Measurements from ENCODE around the gene TLNRD1.

DNA sequence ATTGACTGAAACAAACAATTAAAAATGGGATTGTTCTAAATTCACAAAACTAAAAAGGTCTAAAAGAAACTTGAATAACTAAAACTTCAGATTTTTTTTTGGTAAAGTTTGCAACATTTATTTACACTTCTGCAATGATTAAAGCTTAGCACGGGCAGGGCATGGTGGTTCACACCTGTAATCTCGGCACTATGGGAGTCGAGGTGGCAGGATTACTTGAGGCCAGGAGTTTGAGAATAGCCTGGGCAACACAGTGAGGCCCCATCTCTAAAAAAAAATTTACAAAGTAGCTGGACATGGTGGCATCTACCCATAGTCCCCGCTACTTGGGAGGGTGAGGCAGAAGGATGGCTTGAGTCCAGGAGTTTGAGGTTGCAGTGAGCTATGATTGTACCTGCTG, 31.6 kb downstream of the TLNRD1 start:
- no peak for TF ChIP-seq POLR2A (IDR thresholded peaks at IDR 0.05)
- TF ChIP-seq, protein P1, sequence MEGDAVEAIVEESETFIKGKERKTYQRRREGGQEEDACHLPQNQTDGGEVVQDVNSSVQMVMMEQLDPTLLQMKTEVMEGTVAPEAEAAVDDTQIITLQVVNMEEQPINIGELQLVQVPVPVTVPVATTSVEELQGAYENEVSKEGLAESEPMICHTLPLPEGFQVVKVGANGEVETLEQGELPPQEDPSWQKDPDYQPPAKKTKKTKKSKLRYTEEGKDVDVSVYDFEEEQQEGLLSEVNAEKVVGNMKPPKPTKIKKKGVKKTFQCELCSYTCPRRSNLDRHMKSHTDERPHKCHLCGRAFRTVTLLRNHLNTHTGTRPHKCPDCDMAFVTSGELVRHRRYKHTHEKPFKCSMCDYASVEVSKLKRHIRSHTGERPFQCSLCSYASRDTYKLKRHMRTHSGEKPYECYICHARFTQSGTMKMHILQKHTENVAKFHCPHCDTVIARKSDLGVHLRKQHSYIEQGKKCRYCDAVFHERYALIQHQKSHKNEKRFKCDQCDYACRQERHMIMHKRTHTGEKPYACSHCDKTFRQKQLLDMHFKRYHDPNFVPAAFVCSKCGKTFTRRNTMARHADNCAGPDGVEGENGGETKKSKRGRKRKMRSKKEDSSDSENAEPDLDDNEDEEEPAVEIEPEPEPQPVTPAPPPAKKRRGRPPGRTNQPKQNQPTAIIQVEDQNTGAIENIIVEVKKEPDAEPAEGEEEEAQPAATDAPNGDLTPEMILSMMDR (IDR thresholded peaks at IDR 0.05): no peak
